SU-DHL-6 (cell line): Measurements from ENCODE around the gene ANKRD28.

Experiments used
- H2AFZ ChIP-seq: fragments of 200-600 bp; sonication (generic); 2 replicates; pipeline ENCODE4 v1.6.1; 2014; ENCODE audit warnings: low read depth, mild to moderate bottlenecking, moderate library complexity, mixed read lengths, antibody characterized with exemption, low read length; ENCODE audit not compliant: severe bottlenecking
- H3F3A ChIP-seq: fragments of 200-600 bp; shearing (Covaris generic); 2 replicates; pipeline ENCODE4 v1.6.0; 2016; ENCODE audit warnings: antibody characterized with exemption, mild to moderate bottlenecking; ENCODE audit not compliant: insufficient read depth
- H3K27ac ChIP-seq: fragments of 200-600 bp; sonication (generic); 2 replicates; pipeline ENCODE4 v1.5.1; 2016; ENCODE audit warnings: low read depth, mild to moderate bottlenecking, low read length, moderate library complexity, mixed read lengths
- H3K27me3 ChIP-seq: fragments of 200-600 bp; sonication (generic), shearing (Covaris generic); 2 replicates; pipeline ENCODE4 v1.6.0; 2014; ENCODE audit warnings: mild to moderate bottlenecking, low read length
- H3K36me3 ChIP-seq: fragments of 200-600 bp; sonication (generic); 2 replicates; pipeline ENCODE4 v1.6.1; 2014; ENCODE audit warnings: mild to moderate bottlenecking, low read length, mixed read lengths
- H3K4me2 ChIP-seq: fragments of 300-600, 200-600 bp; shearing (Covaris generic), sonication (generic); 2 replicates; pipeline ENCODE4 v1.6.0; 2014; ENCODE audit warnings: low read length, low read depth, mild to moderate bottlenecking; ENCODE audit not compliant: poor library complexity, severe bottlenecking
- H3K4me3 ChIP-seq: fragments of 200-600 bp; sonication (generic); 2 replicates; pipeline ENCODE4 v1.5.1; 2014; ENCODE audit warnings: antibody characterized with exemption, low read length, mild to moderate bottlenecking, mixed read lengths; ENCODE audit not compliant: insufficient read depth, poor library complexity, severe bottlenecking
- H3K79me2 ChIP-seq: fragments of 200-600 bp; sonication (generic); 2 replicates; pipeline ENCODE4 v1.6.1; 2014; ENCODE audit warnings: mild to moderate bottlenecking, low read length, moderate library complexity; ENCODE audit not compliant: insufficient read depth
- H3K9ac ChIP-seq: fragments of 200-600 bp; sonication (generic); 2 replicates; pipeline ENCODE4 v1.7.0; 2014; ENCODE audit warnings: mild to moderate bottlenecking, low read length
- H3K9me2 ChIP-seq: fragments of 200-600 bp; sonication (generic); replicated peaks from 2 replicates; pipeline ENCODE4 v1.6.1; 2014; ENCODE audit warnings: low read length; ENCODE audit not compliant: insufficient read depth
- H3K9me3 ChIP-seq: fragments of 200-600 bp; sonication (generic); 2 replicates; pipeline ENCODE4 v1.6.1; 2014; ENCODE audit warnings: low read length, mixed read lengths; ENCODE audit not compliant: insufficient read depth
- H4K20me1 ChIP-seq: fragments of 200-600 bp; sonication (generic); 2 replicates; pipeline ENCODE4 v1.6.1; 2014; ENCODE audit warnings: low read depth, mild to moderate bottlenecking, antibody characterized with exemption, low read length, moderate library complexity, mixed read lengths
- EZH2phosphoT487 ChIP-seq: fragments of 200-600 bp; sonication (generic), shearing (Covaris generic); conservative IDR thresholded peaks from 2 replicates; pipeline ENCODE4 v1.6.1; 2018; ENCODE audit warnings: mild to moderate bottlenecking, antibody characterized with exemption, low read length, moderate library complexity, mixed read lengths
- TF ChIP-seq, protein P1 (sequence below): fragments of 200-600 bp; sonication (generic); IDR thresholded peaks from one replicate; pipeline ENCODE4 v1.5.1; 2017; ENCODE audit warnings: antibody characterized with exemption, mild to moderate bottlenecking, low read length, moderate library complexity; ENCODE audit not compliant: insufficient read depth, poor library complexity, severe bottlenecking

Gene ANKRD28

DNA sequence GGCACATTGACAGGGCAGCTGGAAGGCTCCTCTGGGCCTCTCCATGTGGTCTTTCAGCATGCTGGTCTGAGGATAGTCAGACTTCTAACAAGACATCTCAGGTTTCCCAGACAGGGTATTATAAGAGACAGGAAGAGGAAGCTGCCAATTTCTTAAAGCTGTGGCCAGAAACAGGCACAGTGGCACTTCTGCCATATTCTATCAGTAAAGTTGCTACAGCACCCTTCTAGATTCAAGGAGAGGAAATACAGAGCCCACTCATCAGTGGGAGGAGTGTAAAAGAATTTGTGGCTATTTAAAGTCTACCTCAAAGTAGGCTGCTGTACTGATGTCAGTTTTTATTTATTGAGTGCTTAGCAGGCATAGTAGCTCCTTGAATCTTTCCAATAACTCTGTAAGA, 140.8 kb downstream of the ANKRD28 start:
- H2AFZ ChIP-seq, result no peak overlapping the region
- no peak overlapping the region for H3K4me2 ChIP-seq
- H3F3A ChIP-seq, result no peaks in the 10 kb centered on the region
- peaks cover 12% of the 10 kb centered on the region; the same call in 1 of the 2 replicates for H3K9me3 ChIP-seq
- no peaks in the 10 kb centered on the region for H3K9me2 ChIP-seq
- H3K27ac ChIP-seq, result no peak overlapping the region
- no peaks in the 10 kb centered on the region for H3K79me2 ChIP-seq
- no peaks in the 10 kb centered on the region for H3K27me3 ChIP-seq
- H3K36me3 ChIP-seq, result no peaks in the 10 kb centered on the region
- H3K9ac ChIP-seq, result no peak overlapping the region
- TF ChIP-seq, protein P1, sequence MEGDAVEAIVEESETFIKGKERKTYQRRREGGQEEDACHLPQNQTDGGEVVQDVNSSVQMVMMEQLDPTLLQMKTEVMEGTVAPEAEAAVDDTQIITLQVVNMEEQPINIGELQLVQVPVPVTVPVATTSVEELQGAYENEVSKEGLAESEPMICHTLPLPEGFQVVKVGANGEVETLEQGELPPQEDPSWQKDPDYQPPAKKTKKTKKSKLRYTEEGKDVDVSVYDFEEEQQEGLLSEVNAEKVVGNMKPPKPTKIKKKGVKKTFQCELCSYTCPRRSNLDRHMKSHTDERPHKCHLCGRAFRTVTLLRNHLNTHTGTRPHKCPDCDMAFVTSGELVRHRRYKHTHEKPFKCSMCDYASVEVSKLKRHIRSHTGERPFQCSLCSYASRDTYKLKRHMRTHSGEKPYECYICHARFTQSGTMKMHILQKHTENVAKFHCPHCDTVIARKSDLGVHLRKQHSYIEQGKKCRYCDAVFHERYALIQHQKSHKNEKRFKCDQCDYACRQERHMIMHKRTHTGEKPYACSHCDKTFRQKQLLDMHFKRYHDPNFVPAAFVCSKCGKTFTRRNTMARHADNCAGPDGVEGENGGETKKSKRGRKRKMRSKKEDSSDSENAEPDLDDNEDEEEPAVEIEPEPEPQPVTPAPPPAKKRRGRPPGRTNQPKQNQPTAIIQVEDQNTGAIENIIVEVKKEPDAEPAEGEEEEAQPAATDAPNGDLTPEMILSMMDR, result no peak
- TF ChIP-seq EZH2phosphoT487, result no peak
- no peak overlapping the region for H3K4me3 ChIP-seq
- H4K20me1 ChIP-seq, result no peaks in the 10 kb centered on the region

DNA sequence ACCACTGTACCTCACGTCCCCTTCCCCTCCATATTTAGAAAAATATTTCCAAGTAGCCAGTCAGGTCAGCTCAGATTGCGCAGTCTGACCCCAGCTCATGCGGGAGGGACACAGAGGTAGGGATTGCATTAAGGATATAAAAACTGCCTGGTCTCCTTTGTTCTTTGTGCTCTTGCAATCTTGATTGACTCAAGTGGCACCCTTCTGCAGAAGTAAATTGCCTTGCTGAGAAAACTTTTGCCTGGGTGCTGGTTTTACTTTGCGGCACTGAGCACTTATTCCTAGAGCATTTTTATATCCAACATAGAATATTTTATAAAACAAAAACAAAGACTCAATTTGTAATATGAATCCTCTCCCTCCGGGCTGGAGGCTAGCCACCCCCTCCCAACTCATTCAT, 141.4 kb downstream of the ANKRD28 start:
- peaks cover 12% of the 10 kb centered on the region; the same call in 1 of the 2 replicates for H3K9me3 ChIP-seq
- H4K20me1 ChIP-seq, result no peaks in the 10 kb centered on the region
- no peaks in the 10 kb centered on the region for H3K36me3 ChIP-seq
- H3K4me3 ChIP-seq, result no peak overlapping the region
- H2AFZ ChIP-seq, result no peak overlapping the region
- TF ChIP-seq, protein P1, result no peak
- no peak for TF ChIP-seq EZH2phosphoT487
- H3K4me2 ChIP-seq, result no peak overlapping the region
- no peaks in the 10 kb centered on the region for H3K79me2 ChIP-seq
- no peak overlapping the region for H3K9ac ChIP-seq
- no peaks in the 10 kb centered on the region for H3F3A ChIP-seq
- no peaks in the 10 kb centered on the region for H3K9me2 ChIP-seq
- no peak overlapping the region for H3K27ac ChIP-seq
- H3K27me3 ChIP-seq, result no peaks in the 10 kb centered on the region

DNA sequence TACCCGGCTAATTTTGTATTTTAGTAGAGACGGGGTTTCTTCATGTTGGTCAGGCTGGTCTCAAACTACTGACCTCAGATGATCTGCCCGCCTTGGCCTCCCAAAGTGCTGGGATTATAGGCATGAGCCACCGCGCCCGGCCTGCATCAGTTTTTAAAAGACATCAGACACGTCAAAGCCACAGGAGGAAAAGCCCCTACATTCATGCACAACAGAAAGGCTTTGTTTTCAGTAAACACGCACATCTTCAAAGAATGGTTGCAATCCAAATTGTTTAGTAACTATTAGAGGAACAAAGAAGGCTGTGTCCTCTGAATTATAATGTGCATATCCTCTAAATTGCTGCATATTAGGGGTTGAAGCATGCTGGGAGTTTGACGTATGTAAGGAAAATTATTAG, 142.9 kb downstream of the ANKRD28 start:
- Histone ChIP-seq H3K27ac (no peak overlapping the region), H2AFZ (no peak overlapping the region), H3K27me3 (no peaks in the 10 kb centered on the region), H3K9me3 (peaks cover 12% of the 10 kb centered on the region; the same call in 1 of the 2 replicates), H3K9me2 (no peaks in the 10 kb centered on the region), H3K79me2 (no peaks in the 10 kb centered on the region), H3K4me2 (no peak overlapping the region), H3K36me3 (no peaks in the 10 kb centered on the region), H3K4me3 (no peak overlapping the region), H3F3A (no peaks in the 10 kb centered on the region), H4K20me1 (no peaks in the 10 kb centered on the region), H3K9ac (no peak overlapping the region)
- TF ChIP-seq, protein P1, result no peak
- TF ChIP-seq EZH2phosphoT487, result no peak
